Calu3 (cell line): Measurements from ENCODE around the gene AIF1. TPM values are rescaled to one million over a fixed set of nuclear protein-coding genes. Genes with fewer than 3 reads are reported as not detected.
A peak's percentile ranks its signal among the peaks of the same experiment; 100 is the strongest.

ENCODE experiments used
- BruUV-seq: library from RNA; stranded (reverse); fragments of 400-500 nt; replicated peaks from 2 replicates; lab custom pipeline; 2021; lab: Mats Ljungman, UMichigan
- CTCF ChIA-PET: fragments of 300-600 bp; sonication (Branson Sonifier 250); formaldehyde crosslinking; loops from one replicate; lab custom pipeline; 2022; ENCODE audit warnings: antibody characterized with exemption; lab: Charles Lee
- DNase-seq: peaks from one replicate; pipeline ENCODE4 v3.0.0; 2022
- H3K27ac Mint-ChIP-seq: one replicate; pipeline ENCODE4 v1.8.0; 2022; ENCODE audit warnings: mixed read lengths; ENCODE audit not compliant: unreplicated experiment
- H3K27me3 Mint-ChIP-seq: one replicate; pipeline ENCODE4 v1.8.0; 2022; ENCODE audit warnings: mixed read lengths; ENCODE audit not compliant: unreplicated experiment
- H3K36me3 Mint-ChIP-seq: one replicate; pipeline ENCODE4 v1.8.0; 2022; ENCODE audit warnings: mild to moderate bottlenecking, moderate library complexity, mixed read lengths; ENCODE audit not compliant: insufficient read depth, unreplicated experiment
- H3K4me1 Mint-ChIP-seq: one replicate; pipeline ENCODE4 v1.8.0; 2022; ENCODE audit warnings: mild to moderate bottlenecking, low read depth, mixed read lengths; ENCODE audit not compliant: unreplicated experiment
- H3K4me3 Mint-ChIP-seq: one replicate; pipeline ENCODE4 v1.8.0; 2022; ENCODE audit warnings: mild to moderate bottlenecking, low read depth, moderate library complexity, mixed read lengths; ENCODE audit not compliant: unreplicated experiment
- H3K9me3 Mint-ChIP-seq: one replicate; pipeline ENCODE4 v1.8.0; 2022; ENCODE audit warnings: low read depth, mixed read lengths; ENCODE audit not compliant: unreplicated experiment
- intact Hi-C: fragments of 100-400 bp; cut with micrococcal nuclease; formaldehyde crosslinking; loops from one replicate; pipeline ENCODE4 v1.10.0; 2022; ENCODE audit not compliant: unreplicated experiment
- total RNA-seq: library from RNA; stranded (reverse); gene quantifications from 2 replicates; pipeline ENCODE4 v1.2.3, GENCODE V29; 2022
- TF ChIP-seq, protein P1 (sequence below): fragments of 200-600 bp; IDR thresholded peaks from one replicate; pipeline ENCODE4 v1.8.0; 2022; ENCODE audit warnings: antibody characterized with exemption; ENCODE audit not compliant: unreplicated experiment

The AIF1 gene
- total RNA-seq, 1 experiment from 2014 or later: not detected

DNA sequence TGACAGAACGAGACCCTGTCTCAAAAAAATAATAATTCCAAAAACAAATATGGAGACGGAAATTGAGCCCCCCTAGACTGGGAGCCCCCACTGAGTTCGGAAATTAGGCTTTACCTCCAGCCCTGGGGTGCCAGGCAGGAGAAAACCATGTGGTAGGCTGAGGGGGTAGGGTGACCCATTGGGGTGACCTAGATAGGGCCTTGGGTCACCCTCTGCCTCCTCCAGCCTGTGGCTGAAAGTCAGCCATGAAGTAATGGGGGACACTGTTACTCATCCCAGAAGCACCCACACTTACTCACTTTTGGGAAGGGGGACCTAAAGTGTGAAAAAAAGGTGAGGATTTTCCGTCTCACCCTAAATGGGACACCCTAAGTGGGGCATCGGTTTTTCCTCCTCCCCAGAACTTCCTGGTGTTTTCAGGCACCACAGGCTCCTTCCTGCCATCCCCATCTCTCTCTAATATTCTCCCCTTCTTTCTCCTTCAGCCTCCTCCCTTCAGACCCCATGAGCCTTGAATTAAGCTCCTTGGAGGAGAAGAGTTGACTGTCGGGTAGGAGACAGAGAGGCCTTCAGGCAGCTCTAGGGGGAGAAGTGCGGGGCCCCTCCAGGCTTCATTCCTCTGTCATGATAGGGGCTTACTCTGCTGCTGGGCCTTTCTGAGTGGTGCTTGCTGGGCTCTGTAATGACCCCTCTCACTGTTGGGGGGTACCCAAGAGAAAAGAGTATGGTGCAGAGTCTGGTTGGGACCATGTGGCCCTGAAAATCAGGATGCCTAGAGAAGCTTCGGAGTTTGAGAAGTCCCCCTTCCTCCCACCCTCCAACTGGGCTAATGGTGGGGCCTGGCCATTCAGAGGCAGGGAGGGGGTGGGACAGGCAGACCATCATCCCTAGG is 35.2 kb upstream of the AIF1 start:
- no peak for DNase-seq
- CTCF ChIA-PET: interaction anchor here (1.4 to 2.3 kb wide), 4 partner anchors 18 to 82 kb away, joined by 3 to 34 read pairs (median 6); partner anchors contain the start of genes DDX39B and MICB
- no TSS peak for BruUV-seq
- Mint-ChIP-seq H3K4me1 (peaks cover 26% of the 10 kb centered on the region), H3K27me3 (peaks cover 44% of the 10 kb centered on the region), H3K27ac (no peak overlapping the region), H3K36me3 (peaks cover 13% of the 10 kb centered on the region), H3K9me3 (no peaks in the 10 kb centered on the region), H3K4me3 (peak overlapping the region; percentile 91)
- TF ChIP-seq, protein P1, sequence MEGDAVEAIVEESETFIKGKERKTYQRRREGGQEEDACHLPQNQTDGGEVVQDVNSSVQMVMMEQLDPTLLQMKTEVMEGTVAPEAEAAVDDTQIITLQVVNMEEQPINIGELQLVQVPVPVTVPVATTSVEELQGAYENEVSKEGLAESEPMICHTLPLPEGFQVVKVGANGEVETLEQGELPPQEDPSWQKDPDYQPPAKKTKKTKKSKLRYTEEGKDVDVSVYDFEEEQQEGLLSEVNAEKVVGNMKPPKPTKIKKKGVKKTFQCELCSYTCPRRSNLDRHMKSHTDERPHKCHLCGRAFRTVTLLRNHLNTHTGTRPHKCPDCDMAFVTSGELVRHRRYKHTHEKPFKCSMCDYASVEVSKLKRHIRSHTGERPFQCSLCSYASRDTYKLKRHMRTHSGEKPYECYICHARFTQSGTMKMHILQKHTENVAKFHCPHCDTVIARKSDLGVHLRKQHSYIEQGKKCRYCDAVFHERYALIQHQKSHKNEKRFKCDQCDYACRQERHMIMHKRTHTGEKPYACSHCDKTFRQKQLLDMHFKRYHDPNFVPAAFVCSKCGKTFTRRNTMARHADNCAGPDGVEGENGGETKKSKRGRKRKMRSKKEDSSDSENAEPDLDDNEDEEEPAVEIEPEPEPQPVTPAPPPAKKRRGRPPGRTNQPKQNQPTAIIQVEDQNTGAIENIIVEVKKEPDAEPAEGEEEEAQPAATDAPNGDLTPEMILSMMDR: no peak
- intact Hi-C loops: no loop called here

DNA sequence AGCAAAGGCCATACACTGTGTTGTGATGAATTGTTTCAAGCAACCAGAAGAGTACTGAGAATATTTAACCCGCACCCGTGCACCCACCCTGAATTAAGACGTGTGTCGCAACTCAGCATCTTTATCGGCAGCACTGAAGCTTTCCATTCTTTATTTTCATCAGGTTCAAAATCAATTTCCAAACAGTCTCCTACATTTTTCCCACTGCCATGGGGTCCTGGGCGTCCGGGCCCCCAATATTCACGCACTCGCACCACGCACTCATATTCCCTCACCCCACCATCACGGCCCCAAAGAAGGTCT is 34.6 kb upstream of the AIF1 start:
- BruUV-seq: no TSS peak
- Mint-ChIP-seq H3K27me3 (peaks cover 38% of the 10 kb centered on the region), H3K9me3 (no peaks in the 10 kb centered on the region), H3K27ac (peak overlapping the region; percentile 43), H3K4me1 (peaks cover 26% of the 10 kb centered on the region), H3K4me3 (peak overlapping the region; percentile 91), H3K36me3 (peaks cover 13% of the 10 kb centered on the region)
- intact Hi-C loops: no loop called here
- CTCF ChIA-PET: interaction anchor here (1.4 to 2.3 kb wide), 4 partner anchors 17 to 82 kb away, joined by 3 to 34 read pairs (median 6); partner anchors contain the start of genes DDX39B and MICB
- TF ChIP-seq, protein P1: no peak
- no peak for DNase-seq

DNA sequence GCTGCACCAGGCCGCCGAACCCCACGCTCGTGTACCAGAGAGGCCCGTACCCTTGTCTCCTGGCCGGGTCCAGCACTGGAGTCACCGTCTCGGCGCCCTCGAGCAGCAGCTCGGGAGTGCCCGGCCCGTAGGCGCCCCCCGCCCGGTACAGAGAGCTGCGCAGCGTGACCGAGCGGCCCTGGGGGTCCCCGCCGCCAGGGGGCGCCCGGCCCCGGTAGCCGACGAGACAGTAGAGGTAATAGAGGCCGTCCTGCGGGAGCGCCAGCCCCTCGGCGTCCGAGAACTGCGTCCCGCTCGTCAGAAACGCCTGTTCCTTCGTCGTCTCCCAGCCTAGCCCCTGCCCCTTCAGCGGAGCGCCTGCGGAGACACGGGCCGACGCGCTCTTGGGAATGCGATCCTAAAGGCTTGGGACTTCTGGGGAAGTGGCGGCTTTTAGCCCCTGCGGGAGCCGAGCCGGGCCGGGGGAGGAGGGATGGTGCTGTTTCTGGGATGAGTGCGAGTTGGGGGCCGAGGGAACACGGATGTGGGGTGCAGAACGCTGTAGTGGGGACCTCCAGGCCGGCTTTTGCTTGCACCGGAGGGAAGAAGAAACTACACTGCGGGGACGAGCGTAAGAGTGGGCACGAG is 34.1 kb upstream of the AIF1 start:
- CTCF ChIA-PET: interaction anchor here (0.6 to 2.3 kb wide), 8 partner anchors 17 to 307 kb away, joined by 3 to 34 read pairs (median 6); partner anchors contain the start of genes DDX39B, MICB and NFKBIL1
- BruUV-seq: no TSS peak
- H3K9me3 Mint-ChIP-seq: no peaks in the 10 kb centered on the region
- H3K27ac Mint-ChIP-seq: peak overlapping the region; percentile 43
- intact Hi-C loops: loop anchor here (1.0 kb wide), 1 partner anchor 17 kb away; no protein-coding TSS in a partner anchor
- peaks cover 13% of the 10 kb centered on the region for H3K36me3 Mint-ChIP-seq
- peaks cover 33% of the 10 kb centered on the region for H3K27me3 Mint-ChIP-seq
- peak overlapping the region; percentile 91 for H3K4me3 Mint-ChIP-seq
- TF ChIP-seq, protein P1: peak; percentile 100
- DNase-seq: peak; percentile 98
- H3K4me1 Mint-ChIP-seq: peaks cover 26% of the 10 kb centered on the region

DNA sequence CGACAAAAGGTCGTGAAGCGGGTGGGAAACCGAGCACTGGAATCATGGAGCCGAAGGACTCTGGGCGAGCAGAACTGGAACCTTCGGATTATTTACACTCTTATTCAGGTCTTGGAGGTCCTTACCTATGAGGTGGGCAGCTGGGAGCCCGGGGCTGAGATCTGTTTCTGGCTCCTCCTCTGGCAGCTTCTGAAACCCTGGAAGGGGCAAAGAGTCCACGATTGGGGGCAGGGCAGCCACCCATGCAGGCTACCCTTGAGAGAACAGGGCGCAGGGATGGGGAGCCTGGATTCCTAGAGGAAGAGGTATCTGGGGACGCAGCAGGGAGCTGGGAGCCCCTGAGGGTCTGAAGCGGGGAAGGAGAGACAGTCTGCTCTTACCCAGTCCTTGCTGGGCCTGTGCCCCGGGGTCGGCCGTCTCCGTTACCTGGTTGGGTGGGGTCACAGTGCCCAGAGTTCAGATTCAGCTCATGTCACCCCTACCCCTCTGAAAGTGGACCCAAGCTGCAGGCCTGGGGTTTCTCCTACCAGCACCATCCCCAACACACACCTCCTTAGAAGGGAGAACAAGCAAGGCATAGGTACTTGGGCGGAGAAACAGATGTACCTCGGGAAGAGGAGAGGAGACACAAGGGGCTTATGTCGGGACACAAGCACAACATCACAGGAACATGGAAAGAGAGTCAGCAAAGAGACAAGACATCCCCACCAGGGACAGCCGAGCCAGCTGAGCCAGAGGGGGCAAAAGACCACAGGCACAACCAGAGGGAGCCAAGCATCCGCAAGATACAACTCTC is 33.4 kb upstream of the AIF1 start:
- TF ChIP-seq, protein P1: no peak
- intact Hi-C loops: loop anchor here (1.0 kb wide), 1 partner anchor 17 kb away; no protein-coding TSS in a partner anchor

More for the DNA sequence above, 33.4 kb upstream of the AIF1 start:
- DNase-seq: peak; percentile 38
- Mint-ChIP-seq H3K36me3 (peaks cover 13% of the 10 kb centered on the region), H3K27me3 (peaks cover 26% of the 10 kb centered on the region), H3K9me3 (no peaks in the 10 kb centered on the region), H3K4me1 (peaks cover 26% of the 10 kb centered on the region), H3K4me3 (peak overlapping the region; percentile 91), H3K27ac (peak overlapping the region; percentile 43)
- BruUV-seq: no TSS peak
- CTCF ChIA-PET: interaction anchor here (0.6 to 4.3 kb wide), 10 partner anchors 16 to 308 kb away, joined by 3 to 34 read pairs (median 6); partner anchors contain the start of genes DDX39B, MICB and NFKBIL1
